Dermis lymphatic vessel endothelial cell (primary cell): ENCODE results near the gene CKAP4. TPM values are rescaled to one million over a fixed set of nuclear protein-coding genes. Genes with fewer than 3 reads are reported as not detected.

Experiments used
- total RNA-seq: library from RNA; depleted of rRNA; stranded (reverse); fragments of >200 nt; gene quantifications from 2 replicates; pipeline ENCODE4 v1.2.1, GENCODE V29; 2014

CKAP4 gene, protein sequence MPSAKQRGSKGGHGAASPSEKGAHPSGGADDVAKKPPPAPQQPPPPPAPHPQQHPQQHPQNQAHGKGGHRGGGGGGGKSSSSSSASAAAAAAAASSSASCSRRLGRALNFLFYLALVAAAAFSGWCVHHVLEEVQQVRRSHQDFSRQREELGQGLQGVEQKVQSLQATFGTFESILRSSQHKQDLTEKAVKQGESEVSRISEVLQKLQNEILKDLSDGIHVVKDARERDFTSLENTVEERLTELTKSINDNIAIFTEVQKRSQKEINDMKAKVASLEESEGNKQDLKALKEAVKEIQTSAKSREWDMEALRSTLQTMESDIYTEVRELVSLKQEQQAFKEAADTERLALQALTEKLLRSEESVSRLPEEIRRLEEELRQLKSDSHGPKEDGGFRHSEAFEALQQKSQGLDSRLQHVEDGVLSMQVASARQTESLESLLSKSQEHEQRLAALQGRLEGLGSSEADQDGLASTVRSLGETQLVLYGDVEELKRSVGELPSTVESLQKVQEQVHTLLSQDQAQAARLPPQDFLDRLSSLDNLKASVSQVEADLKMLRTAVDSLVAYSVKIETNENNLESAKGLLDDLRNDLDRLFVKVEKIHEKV
- 32.2 and 40.3 TPM in 2 replicates for total RNA-seq

DNA sequence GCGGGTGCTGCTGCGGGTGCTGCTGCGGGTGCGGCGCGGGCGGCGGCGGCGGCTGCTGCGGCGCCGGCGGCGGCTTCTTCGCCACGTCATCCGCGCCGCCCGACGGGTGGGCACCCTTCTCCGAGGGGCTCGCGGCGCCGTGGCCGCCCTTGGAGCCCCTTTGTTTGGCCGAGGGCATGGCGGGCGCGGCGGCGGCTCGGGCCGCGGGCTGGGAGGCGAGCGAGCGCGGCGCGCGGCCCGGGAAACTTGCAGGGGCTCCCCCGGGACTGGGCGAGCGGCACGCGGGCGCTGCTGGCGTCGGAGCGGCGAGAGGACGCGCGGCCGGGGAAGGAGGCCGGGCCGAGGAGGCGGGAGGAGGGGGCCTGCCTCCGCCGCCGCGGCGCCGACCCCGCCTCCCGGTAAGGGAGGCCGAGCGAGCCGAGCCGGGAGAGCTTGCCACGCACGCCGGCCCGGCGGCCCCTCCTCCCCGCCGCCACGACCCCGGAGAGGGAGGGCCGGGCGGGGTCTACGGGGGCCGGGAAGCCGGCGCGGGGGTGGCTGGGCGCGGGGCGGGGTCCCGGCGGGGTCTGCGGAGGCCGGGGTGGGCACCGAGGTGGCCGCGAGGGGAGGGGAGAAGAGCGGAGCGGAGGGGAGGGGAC is at the start of gene CKAP4:
Gene CKAP4 (minus strand): TSS at position 347 of the 638 bp plus-strand sequence. CDS start 169 bp downstream, at position 178.

Other genes with a start within 250 kb of the CKAP4 start
- 26.1 and 72.8 TPM in 2 replicates for gene NUAK1, start 109.1 kb downstream of the CKAP4 start, total RNA-seq
- 99.7 and 125 TPM in 2 replicates for gene TCP11L2, start 54.7 kb upstream of the CKAP4 start, total RNA-seq
- gene POLR3B, start 109.7 kb upstream of the CKAP4 start, total RNA-seq: 6.0 and 9.1 TPM in 2 replicates